Measurements from ENCODE around the gene CD164. TPM values are rescaled to one million over a fixed set of nuclear protein-coding genes. Genes with fewer than 3 reads are reported as not detected.
A peak's percentile ranks its signal among the peaks of the same experiment; 100 is the strongest.

Gene CD164
- total RNA-seq, result 100 to 1,000 TPM; 171 to 180 TPM

DNA sequence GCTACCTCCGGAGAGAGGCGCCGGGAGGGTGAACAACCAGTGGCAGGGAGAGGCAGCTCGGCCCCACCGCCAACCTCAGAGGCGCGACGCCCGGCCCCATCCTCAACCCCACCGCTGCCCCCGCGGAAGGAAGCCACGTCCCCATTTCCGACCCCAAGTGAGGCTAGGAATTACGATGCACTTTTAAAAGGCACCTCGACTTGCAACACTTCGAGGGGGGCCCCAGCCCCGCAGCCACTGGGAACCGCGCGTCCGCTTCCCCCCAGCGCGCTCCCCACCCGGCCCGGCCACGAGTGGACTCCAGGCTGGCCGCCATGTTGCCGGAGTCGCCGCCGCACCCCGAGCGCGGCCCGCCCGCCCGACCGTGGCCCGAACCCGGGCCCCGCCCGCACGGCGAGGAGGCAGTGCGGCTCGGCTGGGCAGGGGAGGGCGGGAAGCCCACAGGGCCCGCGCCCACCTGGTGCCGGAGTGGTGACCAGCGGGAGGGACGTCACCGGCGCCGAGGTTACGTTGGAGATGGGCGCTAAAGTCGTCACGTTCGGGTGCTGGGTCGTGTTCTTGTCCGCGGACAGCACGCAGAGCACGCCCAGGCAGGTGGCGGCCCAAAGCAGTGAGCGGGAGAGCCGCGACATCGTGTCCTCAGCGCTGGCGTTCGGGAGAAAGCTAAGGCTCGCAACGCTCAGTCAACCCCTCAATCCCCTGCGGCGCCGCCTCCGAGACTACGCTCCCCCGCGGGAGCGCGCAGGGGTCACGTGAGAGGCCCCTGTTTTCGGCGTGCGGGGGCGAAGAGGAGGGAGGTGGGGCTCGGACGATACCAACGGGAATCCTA, at the start of gene CD164:
TSS of gene CD164 (minus strand) at position 721 of the 829 bp plus-strand sequence. CDS start at position 632, 89 bp downstream.
- Mint-ChIP-seq H3K4me1 (peaks cover 37% of the 10 kb centered on the region), H3K27ac (peak within 1 kb of the TSS; percentile 99), H3K36me3 (peaks cover 34% of the 10 kb centered on the region), H3K27me3 (no peaks in the 10 kb centered on the region), H3K9me3 (no peaks in the 10 kb centered on the region), H3K4me3 (peak within 1 kb of the TSS; percentile 97)
- DNase-seq, result peak; percentile 95

GRCh38 chr6:109429496-109429895, 47.2 kb upstream of the CD164 start:
- Mint-ChIP-seq H3K4me3 (no peak overlapping the region), H3K27ac (no peak overlapping the region), H3K36me3 (no peaks in the 10 kb centered on the region), H3K4me1 (no peaks in the 10 kb centered on the region), H3K9me3 (no peaks in the 10 kb centered on the region), H3K27me3 (no peaks in the 10 kb centered on the region)
- DNase-seq, result no peak

DNA sequence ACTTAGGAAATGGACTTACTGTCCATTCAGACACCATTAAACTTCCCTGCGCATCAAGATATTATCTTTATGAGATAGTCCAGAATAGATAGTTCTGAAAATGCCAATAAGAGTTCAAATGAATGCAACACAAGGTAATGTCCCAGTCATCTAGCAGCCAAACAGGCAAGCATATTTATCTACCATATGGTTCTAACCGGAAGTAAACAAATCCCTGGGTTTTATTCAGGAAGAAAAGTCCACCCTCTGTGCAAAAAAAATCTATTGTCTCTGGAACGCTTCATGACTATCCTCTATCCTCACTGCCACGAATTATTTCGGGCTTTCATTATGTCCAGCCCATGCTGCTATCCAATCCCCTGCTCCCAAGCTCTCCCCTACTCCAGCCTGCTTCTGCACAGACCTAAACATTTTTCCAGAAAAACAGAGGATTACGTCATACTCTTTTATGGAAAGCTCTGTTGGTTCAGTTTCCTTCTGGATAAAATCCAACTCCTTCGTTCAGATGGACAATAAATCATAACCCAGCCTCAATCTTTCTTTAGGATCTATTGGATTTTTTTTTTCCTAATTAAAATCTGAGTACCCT, 46.7 kb upstream of the CD164 start:
- no peak for DNase-seq
- H3K27me3 Mint-ChIP-seq, result no peaks in the 10 kb centered on the region
- no peak overlapping the region for H3K4me3 Mint-ChIP-seq
- H3K9me3 Mint-ChIP-seq, result no peaks in the 10 kb centered on the region
- no peaks in the 10 kb centered on the region for H3K4me1 Mint-ChIP-seq
- H3K27ac Mint-ChIP-seq, result no peak overlapping the region
- H3K36me3 Mint-ChIP-seq, result no peaks in the 10 kb centered on the region

DNA sequence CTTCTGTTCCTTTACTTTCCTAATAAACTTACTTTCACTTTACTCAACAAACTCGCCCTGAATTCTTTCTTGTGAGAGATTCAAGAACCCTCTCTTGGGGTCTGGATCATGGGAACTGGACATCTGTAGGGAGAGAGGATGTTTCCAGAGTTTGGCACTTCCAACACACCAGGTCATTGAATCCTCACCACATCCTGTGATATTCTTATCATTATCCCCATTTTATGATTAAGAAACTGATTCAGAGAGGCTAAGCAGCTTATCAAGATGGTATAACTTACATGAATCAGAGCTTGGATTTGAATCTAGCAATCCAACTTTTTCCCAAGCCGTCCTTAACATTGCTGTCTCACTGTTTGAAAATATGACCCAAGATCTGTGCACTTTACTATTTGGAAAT, 42.7 kb upstream of the CD164 start:
- H3K36me3 Mint-ChIP-seq, result no peaks in the 10 kb centered on the region
- DNase-seq, result no peak
- H3K4me1 Mint-ChIP-seq, result no peaks in the 10 kb centered on the region
- H3K27me3 Mint-ChIP-seq, result no peaks in the 10 kb centered on the region
- no peak overlapping the region for H3K27ac Mint-ChIP-seq
- H3K9me3 Mint-ChIP-seq, result no peaks in the 10 kb centered on the region
- no peak overlapping the region for H3K4me3 Mint-ChIP-seq

- no peaks in the 10 kb centered on the region for H3K9me3 Mint-ChIP-seq
- H3K27ac Mint-ChIP-seq, result no peak overlapping the region
- DNase-seq, result no peak
These were observed 38.9 kb upstream of the CD164 start for GRCh38 chr6:109421184-109421583.

GRCh38 chr6:109420751-109421150, 38.5 kb upstream of the CD164 start:
- Mint-ChIP-seq H3K36me3 (no peaks in the 10 kb centered on the region), H3K4me1 (no peaks in the 10 kb centered on the region), H3K27ac (no peak overlapping the region), H3K27me3 (no peaks in the 10 kb centered on the region), H3K9me3 (no peaks in the 10 kb centered on the region), H3K4me3 (no peak overlapping the region)
- DNase-seq, result no peak

More at GRCh38 chr6:109421184-109421583, 38.9 kb upstream of the CD164 start:
- no peaks in the 10 kb centered on the region for H3K27me3 Mint-ChIP-seq
- no peaks in the 10 kb centered on the region for H3K4me1 Mint-ChIP-seq
- no peak overlapping the region for H3K4me3 Mint-ChIP-seq
- no peaks in the 10 kb centered on the region for H3K36me3 Mint-ChIP-seq

- Mint-ChIP-seq H3K27ac (no peak overlapping the region), H3K4me1 (no peaks in the 10 kb centered on the region), H3K27me3 (no peaks in the 10 kb centered on the region), H3K36me3 (no peaks in the 10 kb centered on the region), H3K4me3 (no peak overlapping the region), H3K9me3 (no peaks in the 10 kb centered on the region)
- DNase-seq, result no peak
These were observed 35.4 kb upstream of the CD164 start for GRCh38 chr6:109417646-109418045.

- no peak overlapping the region for H3K4me3 Mint-ChIP-seq
- H3K27me3 Mint-ChIP-seq, result no peaks in the 10 kb centered on the region
- H3K36me3 Mint-ChIP-seq, result no peaks in the 10 kb centered on the region
- H3K9me3 Mint-ChIP-seq, result no peaks in the 10 kb centered on the region
- DNase-seq, result no peak
- no peaks in the 10 kb centered on the region for H3K4me1 Mint-ChIP-seq
- H3K27ac Mint-ChIP-seq, result no peak overlapping the region
These were observed 28.8 kb upstream of the CD164 start for GRCh38 chr6:109411034-109411433.

- no peaks in the 10 kb centered on the region for H3K9me3 Mint-ChIP-seq
- H3K4me1 Mint-ChIP-seq, result no peaks in the 10 kb centered on the region
- DNase-seq, result no peak
- no peak overlapping the region for H3K4me3 Mint-ChIP-seq
- H3K36me3 Mint-ChIP-seq, result no peaks in the 10 kb centered on the region
- H3K27ac Mint-ChIP-seq, result no peak overlapping the region
- H3K27me3 Mint-ChIP-seq, result no peaks in the 10 kb centered on the region
These were observed 23.9 kb upstream of the CD164 start for GRCh38 chr6:109406196-109406595.

DNA sequence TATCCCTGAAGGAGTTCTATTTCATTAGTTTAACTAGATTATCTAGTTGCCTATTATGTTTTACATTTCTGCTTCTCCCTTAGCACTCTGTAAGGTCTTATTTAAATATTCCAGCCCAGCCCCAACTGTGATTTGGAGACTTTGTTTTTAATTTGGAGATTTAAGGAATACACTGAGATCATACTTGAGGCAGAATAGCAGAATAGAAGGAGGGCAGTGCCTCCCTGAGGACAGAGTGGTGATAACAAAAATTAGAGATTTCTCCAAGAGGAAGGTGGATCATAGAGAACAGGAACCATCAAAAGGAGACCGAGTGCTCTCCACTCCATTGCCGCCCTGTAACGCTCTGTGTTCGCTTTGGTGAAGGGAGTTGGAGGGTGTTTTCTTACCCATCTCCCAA, 14.8 kb upstream of the CD164 start:
- Mint-ChIP-seq H3K27ac (no peak overlapping the region), H3K4me1 (no peaks in the 10 kb centered on the region)

GRCh38 chr6:109396046-109396718, 13.9 kb upstream of the CD164 start:
- DNase-seq, result no peak

More for the DNA sequence above, 14.8 kb upstream of the CD164 start:
- Mint-ChIP-seq H3K4me3 (no peak overlapping the region), H3K36me3 (no peaks in the 10 kb centered on the region), H3K9me3 (no peaks in the 10 kb centered on the region), H3K27me3 (no peaks in the 10 kb centered on the region)
- DNase-seq, result no peak

DNA sequence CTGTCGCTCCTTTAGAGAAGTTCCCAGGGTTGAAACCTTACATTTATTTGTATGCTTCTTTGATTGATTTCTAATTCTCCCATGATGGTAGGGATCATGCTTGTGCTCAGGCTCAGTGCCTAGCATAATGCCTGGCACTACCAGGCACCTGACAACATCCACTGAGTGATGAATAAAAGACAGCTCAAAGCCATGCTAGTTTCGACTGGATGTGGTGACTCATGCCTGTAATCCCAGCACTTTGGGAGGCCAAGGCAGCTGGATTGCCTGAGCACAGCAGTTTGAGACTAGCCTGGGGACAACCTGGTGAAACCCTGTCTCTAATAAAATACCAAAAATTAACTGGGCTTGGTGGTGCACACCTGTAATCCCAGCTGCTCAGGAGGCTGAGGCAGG, 11.6 kb upstream of the CD164 start:
- H3K27ac Mint-ChIP-seq, result no peak overlapping the region
- no peaks in the 10 kb centered on the region for H3K27me3 Mint-ChIP-seq
- DNase-seq, result no peak

More at GRCh38 chr6:109396046-109396718, 13.9 kb upstream of the CD164 start:
- H3K36me3 Mint-ChIP-seq, result no peaks in the 10 kb centered on the region
- H3K4me3 Mint-ChIP-seq, result no peak overlapping the region
- H3K27me3 Mint-ChIP-seq, result no peaks in the 10 kb centered on the region
- H3K4me1 Mint-ChIP-seq, result no peaks in the 10 kb centered on the region
- H3K9me3 Mint-ChIP-seq, result no peaks in the 10 kb centered on the region
- H3K27ac Mint-ChIP-seq, result no peak overlapping the region

DNA sequence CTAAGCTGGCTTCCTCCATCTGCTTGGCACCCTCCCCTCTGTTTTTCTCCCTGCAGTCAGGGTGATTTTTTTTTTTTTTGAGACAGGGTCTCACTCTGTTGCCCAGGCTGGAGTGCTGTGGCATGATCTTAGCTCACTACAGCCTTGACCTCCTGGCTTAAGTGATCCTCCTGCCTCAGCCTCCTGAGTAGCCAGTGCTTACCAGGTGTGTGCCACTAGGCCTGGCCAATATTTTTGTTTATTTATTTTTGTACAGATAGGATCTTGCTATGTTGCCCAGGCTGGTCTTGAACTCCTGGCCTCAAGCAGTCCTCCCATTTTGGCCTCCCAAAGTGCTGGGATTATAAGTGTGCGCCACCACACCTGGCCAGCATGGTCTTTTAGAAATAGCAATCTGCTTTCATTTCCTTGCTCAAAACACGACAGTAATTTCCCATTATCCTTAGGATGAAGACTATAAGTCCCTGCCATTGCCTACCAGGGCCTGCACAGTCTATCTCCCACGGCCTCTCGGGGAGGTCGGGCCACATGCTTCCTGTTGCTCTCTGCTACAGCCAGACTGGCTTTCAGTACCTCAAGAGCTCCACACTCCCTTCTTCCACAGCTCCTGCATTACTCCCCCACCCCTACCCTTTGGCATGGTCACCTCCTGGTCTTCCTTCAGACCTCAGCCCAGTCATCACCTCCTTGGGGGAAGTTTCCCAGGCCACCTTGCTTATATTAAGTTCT, 11.1 kb upstream of the CD164 start:
- no peak overlapping the region for H3K27ac Mint-ChIP-seq
- H3K4me1 Mint-ChIP-seq, result peaks cover 5% of the 10 kb centered on the region
- no peak for DNase-seq

More for the DNA sequence above, 11.6 kb upstream of the CD164 start:
- Mint-ChIP-seq H3K36me3 (no peaks in the 10 kb centered on the region), H3K4me1 (peaks cover 5% of the 10 kb centered on the region), H3K4me3 (no peak overlapping the region), H3K9me3 (no peaks in the 10 kb centered on the region)

GRCh38 chr6:109389650-109390274, 7.5 kb upstream of the CD164 start:
- H3K36me3 Mint-ChIP-seq, result no peaks in the 10 kb centered on the region
- no peaks in the 10 kb centered on the region for H3K9me3 Mint-ChIP-seq
- H3K4me1 Mint-ChIP-seq, result peaks cover 7% of the 10 kb centered on the region

More for the DNA sequence above, 11.1 kb upstream of the CD164 start:
- Mint-ChIP-seq H3K36me3 (no peaks in the 10 kb centered on the region), H3K9me3 (no peaks in the 10 kb centered on the region), H3K27me3 (no peaks in the 10 kb centered on the region), H3K4me3 (no peak overlapping the region)

More at GRCh38 chr6:109389650-109390274, 7.5 kb upstream of the CD164 start:
- H3K27me3 Mint-ChIP-seq, result no peaks in the 10 kb centered on the region
- no peak for DNase-seq
- no peak overlapping the region for H3K27ac Mint-ChIP-seq
- no peak overlapping the region for H3K4me3 Mint-ChIP-seq

All from activated naive CD8-positive, alpha-beta T cell treated with anti-CD3 and anti-CD28 coated beads for 36 hours (primary cell).